Stimulated activated CD4-positive, alpha-beta T cell treated with anti-CD3 and anti-CD28 coated beads, TNF-alpha, amount 100 ng/mL, for 4 hours (primary cell): ENCODE measurements around the gene ZNF469.

Experiments used
- DNase-seq, 3 experiments: peaks; one replicate each; pipeline ENCODE4 v3.0.0-alpha.2; 2020; ENCODE audit warnings: low read depth in 3 of 3

ZNF469 gene

GRCh38 chr16:88378401-88378800 lies 4.4 kb upstream of the ZNF469 start:
- DNase-seq = no peak

- no peak for DNase-seq
Measured at GRCh38 chr16:88378836-88379693, 3.7 kb upstream of the ZNF469 start.

- DNase-seq = no peak
Measured at GRCh38 chr16:88379694-88380040, 3.1 kb upstream of the ZNF469 start.

GRCh38 chr16:88380099-88380498 lies 2.7 kb upstream of the ZNF469 start:
- no peak for DNase-seq

GRCh38 chr16:88380619-88381018 lies 2.1 kb upstream of the ZNF469 start:
- no peak for DNase-seq

GRCh38 chr16:88381820-88382451 lies 823 bp upstream of the ZNF469 start:
- no peak for DNase-seq

GRCh38 chr16:88383401-88384221 lies 852 bp downstream of the ZNF469 start:
- no peak for DNase-seq

GRCh38 chr16:88384222-88385111 lies 1.7 kb downstream of the ZNF469 start:
- no peak for DNase-seq

GRCh38 chr16:88385112-88385594 lies 2.4 kb downstream of the ZNF469 start:
- DNase-seq = no peak

- DNase-seq = no peak
Measured at GRCh38 chr16:88385831-88386815, 3.4 kb downstream of the ZNF469 start.

- DNase-seq = no peak
Measured at GRCh38 chr16:88387180-88387765, 4.5 kb downstream of the ZNF469 start.

GRCh38 chr16:88387941-88388627 lies 5.3 kb downstream of the ZNF469 start:
- DNase-seq = no peak

- DNase-seq = no peak
Measured at GRCh38 chr16:88389191-88389590, 6.4 kb downstream of the ZNF469 start.

- no peak for DNase-seq
Measured at GRCh38 chr16:88389621-88390160, 6.9 kb downstream of the ZNF469 start.

- DNase-seq = no peak
Measured at GRCh38 chr16:88390265-88390664, 7.5 kb downstream of the ZNF469 start.

- no peak for DNase-seq
Measured at GRCh38 chr16:88390735-88391134, 8.0 kb downstream of the ZNF469 start.

GRCh38 chr16:88391144-88391850 lies 8.5 kb downstream of the ZNF469 start:
- no peak for DNase-seq

- no peak for DNase-seq
Measured at GRCh38 chr16:88392111-88392510, 9.4 kb downstream of the ZNF469 start.
